Peyer's patch (tissue), 4 donors: Measurements from ENCODE around the gene FUT1. TPM values are rescaled to one million over a fixed set of nuclear protein-coding genes. Genes with fewer than 3 reads are reported as not detected.
A peak's percentile ranks its signal among the peaks of the same experiment; 100 is the strongest.

ENCODE experiments used
- DNase-seq, 3 donors: peaks; one replicate each; pipeline ENCODE4 v3.0.0-alpha.2; 2017 to 2019
- H3K27ac ChIP-seq, 4 donors: fragments of 200-600 bp; sonication (generic); one replicate each; pipeline ENCODE4 v1.5.1; 2016 to 2019
- H3K27me3 ChIP-seq, 2 donors: fragments of 200-600 bp; sonication (generic); one replicate each; pipeline ENCODE4 v1.5.1; 2019
- H3K36me3 ChIP-seq, 3 donors: fragments of 200-600 bp; sonication (generic); one replicate each; pipeline ENCODE4 v1.5.1; 2016 to 2019
- H3K4me1 ChIP-seq, 4 donors: fragments of 200-600 bp; sonication (generic); one replicate each; pipeline ENCODE4 v1.5.1; 2016 to 2019
- H3K4me3 ChIP-seq, 4 donors: fragments of 200-600 bp; sonication (generic); 1 replicate in 3 of 4; 2 replicates in 1 of 4; pipeline ENCODE4 v1.5.1; 2016 to 2019; ENCODE audit warnings: mild to moderate bottlenecking in 1 of 4
- H3K9me3 ChIP-seq, 4 donors: fragments of 200-600 bp; sonication (generic); one replicate each; pipeline ENCODE4 v1.5.1; 2016 to 2019; ENCODE audit warnings: mild to moderate bottlenecking in 1 of 4
- CTCF ChIP-seq, 6 experiments: fragments of 450-650 bp in 4 of 6; fragments of 200-600 bp in 2 of 6; sonication (generic) in 1 of 6; IDR thresholded peaks; one replicate each; pipeline ENCODE4 v1.5.1; 2017 to 2019; ENCODE audit warnings: antibody characterized with exemption in 6 of 6, mild to moderate bottlenecking in 3 of 6, moderate library complexity in 1 of 6
- POLR2A ChIP-seq, 2 donors: fragments of 450-650 bp; IDR thresholded peaks; one replicate each; pipeline ENCODE4 v1.5.1; 2017; ENCODE audit warnings: antibody characterized with exemption in 2 of 2, mild to moderate bottlenecking in 2 of 2, moderate library complexity in 2 of 2
- total RNA-seq, 4 donors: library from RNA; depleted of rRNA; stranded (reverse); fragments of >200 nt; gene quantifications; one replicate each; pipeline ENCODE4 v1.1.0, GENCODE V29; 2016

The FUT1 gene
- total RNA-seq = 1 to 10 TPM in 1 of 4 donors, under 1 TPM in 3; 0.38 to 1.2 (median 0.68) TPM

GRCh38 chr19:48752496-48753365 is at the start of gene FUT1:
Gene FUT1 (minus strand): TSS chr19:48752641. CDS start chr19:48751281, 1,360 bp downstream.
- no peaks in the 10 kb centered on the region for H3K9me3 ChIP-seq
- DNase-seq = peak; percentile 30 to 83 (median 80)
- TF ChIP-seq POLR2A (IDR thresholded peaks at IDR 0.05) (no peak), CTCF (IDR thresholded peaks at IDR 0.05) (peak in 2 of 6 experiments; percentile 9 to 10)
- H3K27ac ChIP-seq = peak within 1 kb of the TSS in 2 of 4 donors; percentile 36
- no peaks in the 10 kb centered on the region for H3K36me3 ChIP-seq
- peak within 1 kb of the TSS; percentile 13 to 50 (median 45) for H3K4me3 ChIP-seq
- no peaks in the 10 kb centered on the region for H3K27me3 ChIP-seq
- peaks cover 0 to 17% (median 10%) of the 10 kb centered on the region in 4 donors for H3K4me1 ChIP-seq

GRCh38 chr19:48799358-48800300 is 47.2 kb upstream of the FUT1 start:
- H3K9me3 ChIP-seq = no peaks in the 10 kb centered on the region
- H3K4me1 ChIP-seq = peaks cover 0 to 12% (median 2%) of the 10 kb centered on the region in 4 donors
- H3K36me3 ChIP-seq = no peaks in the 10 kb centered on the region
- no peak for DNase-seq
- no peak overlapping the region for H3K27ac ChIP-seq
- TF ChIP-seq CTCF (IDR thresholded peaks at IDR 0.05) (no peak), POLR2A (IDR thresholded peaks at IDR 0.05) (no peak)
- H3K4me3 ChIP-seq = no peak overlapping the region
- H3K27me3 ChIP-seq = no peaks in the 10 kb centered on the region

- no peak for DNase-seq
- no peaks in the 10 kb centered on the region for H3K36me3 ChIP-seq
- H3K4me1 ChIP-seq = peaks cover 0 to 14% (median 2%) of the 10 kb centered on the region in 4 donors
- no peaks in the 10 kb centered on the region for H3K27me3 ChIP-seq
- H3K9me3 ChIP-seq = no peaks in the 10 kb centered on the region
- TF ChIP-seq CTCF (IDR thresholded peaks at IDR 0.05) (no peak), POLR2A (IDR thresholded peaks at IDR 0.05) (no peak)
- no peak overlapping the region for H3K27ac ChIP-seq
- H3K4me3 ChIP-seq = no peak overlapping the region
Observed at GRCh38 chr19:48798937-48799336, 46.5 kb upstream of the FUT1 start.

GRCh38 chr19:48797103-48797502 is 44.7 kb upstream of the FUT1 start:
- Histone ChIP-seq H3K4me1 (peaks cover 0 to 14% (median 2%) of the 10 kb centered on the region in 4 donors), H3K9me3 (no peaks in the 10 kb centered on the region), H3K36me3 (no peaks in the 10 kb centered on the region), H3K27me3 (no peaks in the 10 kb centered on the region), H3K27ac (no peak overlapping the region), H3K4me3 (no peak overlapping the region)
- no peak for DNase-seq
- TF ChIP-seq CTCF (IDR thresholded peaks at IDR 0.05) (no peak), POLR2A (IDR thresholded peaks at IDR 0.05) (no peak)

- no peak for DNase-seq
- Histone ChIP-seq H3K9me3 (no peaks in the 10 kb centered on the region), H3K4me1 (peaks cover 0 to 14% (median 2%) of the 10 kb centered on the region in 4 donors), H3K36me3 (no peaks in the 10 kb centered on the region), H3K4me3 (no peak overlapping the region), H3K27me3 (no peaks in the 10 kb centered on the region), H3K27ac (peak overlapping the region; percentile 63 to 87 (median 71))
- TF ChIP-seq POLR2A (IDR thresholded peaks at IDR 0.05) = no peak
- no peak for TF ChIP-seq CTCF (IDR thresholded peaks at IDR 0.05)
Observed at GRCh38 chr19:48796298-48797083, 44.0 kb upstream of the FUT1 start.
